HCT116 (cell line): Measurements from ENCODE around the gene E4F1.

ENCODE experiments used
- EZH2 ChIP-seq: fragments of 200-600 bp; sonication (generic); IDR thresholded peaks from 2 replicates; pipeline ENCODE4 v1.6.1; 2017; ENCODE audit warnings: antibody characterized with exemption, mixed run types
- EZH2phosphoT487 ChIP-seq: fragments of 200-600 bp; IDR thresholded peaks from 2 replicates; pipeline ENCODE4 v1.6.1; 2018; ENCODE audit warnings: antibody characterized with exemption, borderline replicate concordance
- POLR2A ChIP-seq: IDR thresholded peaks from 2 replicates; pipeline ENCODE4 v1.7.0; 2011; ENCODE audit warnings: borderline replicate concordance; ENCODE audit not compliant: insufficient read depth, insufficient read length; ENCODE audit errors: extremely low read depth
- POLR2AphosphoS5 ChIP-seq: IDR thresholded peaks from 2 replicates; pipeline ENCODE4 v1.6.1; 2011; ENCODE audit warnings: mild to moderate bottlenecking, low read depth, low read length, moderate library complexity
- SP1 ChIP-seq: IDR thresholded peaks from 2 replicates; pipeline ENCODE4 v1.6.1; 2012; ENCODE audit warnings: low read depth
- TF ChIP-seq, protein P1 (sequence below), 3 experiments: fragments of 200-600 bp in 1 of 3; sonication (generic) in 1 of 3; IDR thresholded peaks in 2 of 3; conservative IDR thresholded peaks in 1 of 3; 2 replicates each; pipeline ENCODE4 v1.5.1; 2012 to 2017; ENCODE audit warnings: low read depth in 2 of 3, low read length in 2 of 3, antibody characterized with exemption in 1 of 3, borderline replicate concordance in 1 of 3, control low read depth in 1 of 3, mild to moderate bottlenecking in 1 of 3, mixed read lengths in 1 of 3, mixed run types in 1 of 3, moderate library complexity in 1 of 3; ENCODE audit not compliant: insufficient read depth in 1 of 3

DNA sequence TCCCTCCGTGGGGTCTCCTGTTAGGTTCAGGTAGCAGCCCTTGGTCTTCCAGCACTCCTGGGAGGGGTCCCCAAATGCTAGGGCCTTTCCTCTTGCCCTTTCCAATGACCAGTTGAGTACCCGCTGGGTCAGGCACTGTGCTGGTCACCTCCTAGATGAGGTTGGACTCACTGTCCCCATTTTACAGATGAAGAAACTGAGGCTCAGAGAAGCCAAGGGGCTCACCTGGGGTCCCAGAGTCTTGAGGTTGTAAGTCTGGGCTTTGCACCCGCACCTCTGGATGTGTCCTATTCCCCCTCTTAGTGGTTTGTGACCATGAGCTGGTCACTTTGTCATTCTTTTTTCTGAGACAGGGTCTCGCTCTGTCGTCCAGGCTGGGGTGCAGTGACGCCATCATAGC lies 25.6 kb upstream of the E4F1 start:
- TF ChIP-seq SP1 (no peak), POLR2AphosphoS5 (no peak), POLR2A (no peak), EZH2phosphoT487 (no peak), EZH2 (no peak)
- TF ChIP-seq, protein P1, sequence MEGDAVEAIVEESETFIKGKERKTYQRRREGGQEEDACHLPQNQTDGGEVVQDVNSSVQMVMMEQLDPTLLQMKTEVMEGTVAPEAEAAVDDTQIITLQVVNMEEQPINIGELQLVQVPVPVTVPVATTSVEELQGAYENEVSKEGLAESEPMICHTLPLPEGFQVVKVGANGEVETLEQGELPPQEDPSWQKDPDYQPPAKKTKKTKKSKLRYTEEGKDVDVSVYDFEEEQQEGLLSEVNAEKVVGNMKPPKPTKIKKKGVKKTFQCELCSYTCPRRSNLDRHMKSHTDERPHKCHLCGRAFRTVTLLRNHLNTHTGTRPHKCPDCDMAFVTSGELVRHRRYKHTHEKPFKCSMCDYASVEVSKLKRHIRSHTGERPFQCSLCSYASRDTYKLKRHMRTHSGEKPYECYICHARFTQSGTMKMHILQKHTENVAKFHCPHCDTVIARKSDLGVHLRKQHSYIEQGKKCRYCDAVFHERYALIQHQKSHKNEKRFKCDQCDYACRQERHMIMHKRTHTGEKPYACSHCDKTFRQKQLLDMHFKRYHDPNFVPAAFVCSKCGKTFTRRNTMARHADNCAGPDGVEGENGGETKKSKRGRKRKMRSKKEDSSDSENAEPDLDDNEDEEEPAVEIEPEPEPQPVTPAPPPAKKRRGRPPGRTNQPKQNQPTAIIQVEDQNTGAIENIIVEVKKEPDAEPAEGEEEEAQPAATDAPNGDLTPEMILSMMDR (IDR thresholded peaks at IDR 0.05 in 2 of 3, conservative IDR thresholded peaks at IDR 0.05 in 1 of 3; ENCODE audit: borderline replicate concordance in 1 of 3, insufficient read depth in 1 of 3, low read depth in 2 of 3, low read length in 2 of 3), result no peak
